Measurements from ENCODE around the gene CORO2A.

DNA sequence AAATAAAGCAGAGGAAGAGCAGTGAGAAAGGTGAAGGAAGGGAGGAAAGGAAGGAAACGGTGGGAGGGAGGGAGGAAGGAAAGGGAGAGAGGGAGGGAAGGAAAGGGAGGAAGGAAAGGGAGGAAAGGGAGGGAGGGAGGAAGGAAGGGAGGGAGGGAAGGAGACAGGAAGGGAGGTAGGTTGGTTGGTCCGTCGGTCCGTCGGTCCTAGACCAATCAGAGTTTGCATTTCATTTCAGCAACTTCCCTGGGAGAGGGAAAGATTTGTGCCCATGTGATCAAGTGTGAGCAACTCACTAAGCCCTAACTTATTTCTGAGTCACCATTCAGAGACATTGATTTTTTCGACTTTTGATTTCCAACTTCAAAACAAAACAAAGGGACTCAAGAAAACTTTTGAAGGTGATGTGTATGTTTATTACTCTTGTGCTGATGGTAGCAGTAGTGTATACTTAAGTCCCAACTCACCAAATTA lies 117.1 kb downstream of the CORO2A start:
- TF ChIP-seq CTCF (IDR thresholded peaks at IDR 0.05) (no peak), POLR2A (IDR thresholded peaks at IDR 0.05) (no peak)

All from heart left ventricle (tissue), 13 donors.